Common myeloid progenitor, CD34-positive (primary cell): ENCODE data around the gene VAPB.

Source experiments
- CTCF ChIA-PET: fragments of 350-600 bp; sonication (Branson Sonifier 250); formaldehyde crosslinking; loops from one replicate; lab custom pipeline; 2021; ENCODE audit warnings: antibody characterized with exemption; lab: Charles Lee
- POLR2A ChIA-PET: fragments of 350-600 bp; sonication (Branson Sonifier 250); formaldehyde crosslinking; loops from one replicate; lab custom pipeline; 2021; ENCODE audit warnings: antibody characterized with exemption; lab: Charles Lee
- DNase-seq, 3 donors: peaks; one replicate each; pipeline versions ENCODE4 v3.0.0 to v3.0.0-alpha.2; 2013
- H3K27ac ChIP-seq, 2 experiments: 1 replicate in 1 of 2; 2 replicates in 1 of 2; pipeline ENCODE4 v1.7.0; 2013; ENCODE audit warnings: inconsistent platforms in 2 of 2, low read length in 2 of 2, mild to moderate bottlenecking in 2 of 2, low read depth in 1 of 2, moderate library complexity in 1 of 2; ENCODE audit not compliant: severe bottlenecking in 2 of 2, insufficient read depth in 1 of 2, poor library complexity in 1 of 2
- H3K27me3 ChIP-seq, 5 experiments: replicated peaks in 2 of 5; 1 replicate in 3 of 5; 2 replicates in 2 of 5; pipeline versions ENCODE4 v1.6.1 to v1.7.0; 2013; ENCODE audit warnings: low read length in 4 of 5, mild to moderate bottlenecking in 2 of 5, moderate library complexity in 2 of 5, inconsistent platforms in 1 of 5; ENCODE audit not compliant: insufficient read depth in 5 of 5, control insufficient read depth in 4 of 5
- H3K36me3 ChIP-seq, 4 experiments: 1 replicate in 2 of 4; 2 replicates in 2 of 4; pipeline versions ENCODE4 v1.6.1 to v1.7.0; 2013; ENCODE audit warnings: low read length in 3 of 4, control low read depth in 1 of 4, mild to moderate bottlenecking in 1 of 4; ENCODE audit not compliant: control insufficient read depth in 4 of 4, insufficient read depth in 4 of 4
- H3K4me1 ChIP-seq, 4 experiments: 1 replicate in 3 of 4; 2 replicates in 1 of 4; pipeline versions ENCODE4 v1.6.1 to v1.7.1; 2013; ENCODE audit warnings: low read length in 3 of 4, mild to moderate bottlenecking in 3 of 4, control low read depth in 1 of 4, inconsistent platforms in 1 of 4, moderate library complexity in 1 of 4; ENCODE audit not compliant: control insufficient read depth in 4 of 4, insufficient read depth in 4 of 4; ENCODE audit errors: control extremely low read depth in 1 of 4
- H3K4me3 ChIP-seq, 7 experiments: 1 replicate in 4 of 7; 2 replicates in 3 of 7; pipeline versions ENCODE4 v1.5.1 to v1.7.0; 2013; ENCODE audit warnings: mild to moderate bottlenecking in 7 of 7, low read length in 6 of 7, moderate library complexity in 6 of 7, inconsistent platforms in 2 of 7, low read depth in 2 of 7, control low read depth in 1 of 7; ENCODE audit not compliant: insufficient read depth in 4 of 7, control insufficient read depth in 1 of 7; ENCODE audit errors: extremely low read depth in 1 of 7
- H3K9me3 ChIP-seq, 5 experiments: 1 replicate in 4 of 5; 2 replicates in 1 of 5; pipeline versions ENCODE4 v1.6.1 to v1.7.1; 2013; ENCODE audit warnings: low read length in 4 of 5, mild to moderate bottlenecking in 2 of 5, inconsistent platforms in 1 of 5, low read depth in 1 of 5, moderate library complexity in 1 of 5; ENCODE audit not compliant: control insufficient read depth in 4 of 5, insufficient read depth in 2 of 5; ENCODE audit errors: control extremely low read depth in 1 of 5
- WGBS: methylation state at CpG from one replicate; pipeline ENCODE4 v1.1.5; 2013; ENCODE audit not compliant: insufficient coverage; 5-methylcytosine and 5-hydroxymethylcytosine counted together

The VAPB gene

DNA sequence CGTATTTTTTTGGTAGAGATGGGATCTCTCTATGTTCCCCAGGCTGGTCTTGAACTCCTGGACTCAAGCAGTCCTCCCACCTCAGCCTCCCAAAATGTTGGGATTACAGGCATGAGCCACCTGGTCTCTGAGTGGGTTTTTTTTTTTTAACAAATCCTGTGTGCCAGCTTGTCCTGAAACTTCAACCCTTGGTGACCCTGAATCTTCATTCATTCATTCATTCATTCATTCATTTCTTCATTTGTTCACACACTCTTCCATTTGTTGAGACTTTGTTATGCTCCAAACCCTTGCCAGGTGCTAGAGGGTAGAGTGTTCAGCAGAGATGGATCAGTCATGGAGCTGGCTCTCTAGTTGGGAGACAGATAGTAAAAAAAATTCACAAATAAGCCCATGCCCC lies 12.0 kb upstream of the VAPB start:
- peaks cover 0 to 5% (median 0%) of the 10 kb centered on the region in 5 experiments for H3K27me3 ChIP-seq
- no peak for DNase-seq
- no peaks in the 10 kb centered on the region for H3K36me3 ChIP-seq
- ChIA-PET CTCF (interaction anchor here (1.0 kb wide), 1 partner anchor 10 kb away, joined by 4 read pairs; no protein-coding TSS in a partner anchor), POLR2A (no interaction called here)
- peaks cover 0 to 4% (median 0%) of the 10 kb centered on the region in 4 experiments for H3K4me1 ChIP-seq
- H3K27ac ChIP-seq: no peak overlapping the region
- H3K9me3 ChIP-seq: peaks cover 0 to 11% (median 0%) of the 10 kb centered on the region in 5 experiments
- no peak overlapping the region for H3K4me3 ChIP-seq
- 100% methylated on average over 1 of the region's 1 CpG for WGBS

DNA sequence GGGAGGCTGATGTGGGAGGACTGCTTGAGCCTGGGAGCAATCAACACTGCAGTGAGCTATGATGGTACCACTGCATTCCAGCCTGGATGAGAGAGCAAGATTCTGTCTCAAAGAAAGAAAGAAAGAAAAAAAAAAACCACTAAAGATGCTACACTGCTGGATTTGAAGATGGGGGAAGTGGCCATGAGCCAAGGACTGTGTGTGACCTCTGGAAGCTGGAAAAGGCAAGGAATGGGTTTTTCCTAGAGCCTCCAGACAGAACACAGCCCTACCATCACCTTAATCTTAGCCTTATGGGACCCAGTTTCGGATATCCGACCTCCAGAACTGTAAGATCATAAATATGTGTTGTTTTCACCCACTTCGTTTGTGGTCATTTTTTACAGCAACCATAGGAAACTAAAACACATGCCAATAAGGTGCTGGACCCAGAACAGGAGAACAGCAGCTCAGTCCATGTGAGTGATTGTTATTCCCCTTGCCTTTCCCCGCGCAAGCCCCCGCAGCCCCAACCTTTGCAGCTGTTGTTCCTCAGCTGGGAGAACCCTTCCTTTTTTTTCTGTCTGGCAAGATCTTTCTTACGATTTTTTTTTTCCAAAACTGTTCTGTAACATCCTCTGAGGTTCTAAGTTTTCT lies 11.1 kb upstream of the VAPB start:
- Histone ChIP-seq H3K27ac (no peak overlapping the region), H3K27me3 (peaks cover 0 to 5% (median 0%) of the 10 kb centered on the region in 5 experiments), H3K36me3 (no peaks in the 10 kb centered on the region), H3K9me3 (peaks cover 0 to 13% (median 0%) of the 10 kb centered on the region in 5 experiments), H3K4me3 (no peak overlapping the region), H3K4me1 (peaks cover 0 to 4% (median 0%) of the 10 kb centered on the region in 4 experiments)
- 65% methylated on average over 6 of the region's 7 CpGs for WGBS
- ChIA-PET POLR2A (no interaction called here), CTCF (interaction anchor here (0.7 kb wide), 1 partner anchor 29 kb away, joined by 3 read pairs; no protein-coding TSS in a partner anchor)
- no peak for DNase-seq

DNA sequence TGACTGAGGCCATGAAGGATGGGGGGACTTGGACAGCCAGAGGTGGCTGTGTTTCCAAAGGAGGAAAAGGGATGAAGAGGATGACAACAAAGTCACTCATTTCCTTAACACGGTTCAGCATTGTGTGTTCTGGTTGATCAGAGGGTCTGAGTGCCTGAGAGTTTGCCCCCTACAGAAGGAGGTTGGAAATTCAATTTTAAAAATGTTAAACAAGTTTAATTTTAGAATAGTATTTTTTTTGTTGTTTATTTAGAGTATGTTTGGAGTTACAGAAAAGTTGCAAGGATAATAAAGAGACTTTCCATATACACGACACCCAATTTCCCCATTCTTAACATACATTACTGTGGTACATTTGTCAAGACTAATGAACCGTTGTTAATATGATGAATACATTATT lies 10.3 kb upstream of the VAPB start:
- POLR2A ChIA-PET: no interaction called here
- 20% methylated on average over 1 of the region's 3 CpGs for whole genome bisulfite sequencing
- Histone ChIP-seq H3K4me1 (peaks cover 0 to 4% (median 0%) of the 10 kb centered on the region in 4 experiments), H3K4me3 (no peak overlapping the region), H3K36me3 (no peaks in the 10 kb centered on the region), H3K27ac (no peak overlapping the region), H3K9me3 (peaks cover 0 to 13% (median 0%) of the 10 kb centered on the region in 5 experiments), H3K27me3 (peaks cover 0 to 5% (median 0%) of the 10 kb centered on the region in 5 experiments)
- CTCF ChIA-PET: no interaction called here
- DNase-seq: no peak

DNA sequence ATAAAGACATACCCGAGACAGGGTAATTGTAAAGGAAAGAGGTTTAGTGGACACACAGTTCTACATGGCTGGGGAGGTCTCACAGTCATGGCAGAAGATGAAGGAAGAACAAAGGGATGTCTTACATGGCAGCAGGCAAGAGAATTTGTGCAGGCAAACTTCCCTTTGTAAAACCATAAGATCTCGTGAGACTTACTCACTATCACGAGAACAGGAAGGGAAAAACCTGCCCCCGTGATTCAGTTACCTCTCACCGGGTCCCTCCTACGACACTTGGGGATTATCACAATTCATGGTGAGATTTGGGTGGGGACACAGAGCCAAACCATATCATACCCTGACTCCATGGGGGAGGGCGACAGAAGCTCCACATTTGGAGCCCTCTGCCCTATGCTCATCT lies 7.4 kb upstream of the VAPB start:
- no peaks in the 10 kb centered on the region for H3K36me3 ChIP-seq
- WGBS: 100% methylated on average over 5 of the region's 7 CpGs
- ChIA-PET POLR2A (no interaction called here), CTCF (interaction anchor here (1.3 kb wide), 1 partner anchor 150 kb away, joined by 3 read pairs; no protein-coding TSS in a partner anchor)
- H3K4me3 ChIP-seq: no peak overlapping the region
- no peak for DNase-seq
- peaks cover 0 to 13% (median 0%) of the 10 kb centered on the region in 5 experiments for H3K9me3 ChIP-seq
- peaks cover 0 to 5% (median 0%) of the 10 kb centered on the region in 5 experiments for H3K27me3 ChIP-seq
- no peak overlapping the region for H3K27ac ChIP-seq
- peaks cover 0 to 2% (median 0%) of the 10 kb centered on the region in 4 experiments for H3K4me1 ChIP-seq

DNA sequence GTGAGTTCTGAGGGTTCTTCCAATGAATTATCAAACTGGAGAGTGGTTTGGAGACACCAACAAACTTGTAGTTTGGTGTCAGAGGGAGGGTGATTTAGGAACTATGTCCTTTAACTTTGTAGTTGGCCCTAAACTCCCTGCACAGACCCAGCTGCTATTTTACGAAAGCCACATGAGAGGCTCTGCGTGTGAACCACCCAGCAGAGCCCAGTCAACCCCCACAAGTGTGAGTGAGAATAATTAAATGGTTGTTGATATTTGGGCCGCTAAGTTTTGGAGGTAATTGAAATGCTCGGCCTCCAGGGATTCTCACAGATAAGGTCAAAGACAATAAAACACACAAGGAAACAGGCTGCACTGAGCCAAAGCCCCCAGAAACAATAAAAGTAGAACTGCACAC lies 6.9 kb upstream of the VAPB start:
- H3K36me3 ChIP-seq: no peaks in the 10 kb centered on the region
- peaks cover 0 to 13% (median 0%) of the 10 kb centered on the region in 5 experiments for H3K9me3 ChIP-seq
- H3K4me1 ChIP-seq: peaks cover 0 to 2% (median 0%) of the 10 kb centered on the region in 4 experiments
- peaks cover 0 to 5% (median 0%) of the 10 kb centered on the region in 5 experiments for H3K27me3 ChIP-seq
- H3K27ac ChIP-seq: no peak overlapping the region
- DNase-seq: no peak
- ChIA-PET CTCF (interaction anchor here (1.3 kb wide), 1 partner anchor 151 kb away, joined by 3 read pairs; no protein-coding TSS in a partner anchor), POLR2A (no interaction called here)
- H3K4me3 ChIP-seq: no peak overlapping the region
- WGBS: 93% methylated on average over 4 of the region's 4 CpGs

DNA sequence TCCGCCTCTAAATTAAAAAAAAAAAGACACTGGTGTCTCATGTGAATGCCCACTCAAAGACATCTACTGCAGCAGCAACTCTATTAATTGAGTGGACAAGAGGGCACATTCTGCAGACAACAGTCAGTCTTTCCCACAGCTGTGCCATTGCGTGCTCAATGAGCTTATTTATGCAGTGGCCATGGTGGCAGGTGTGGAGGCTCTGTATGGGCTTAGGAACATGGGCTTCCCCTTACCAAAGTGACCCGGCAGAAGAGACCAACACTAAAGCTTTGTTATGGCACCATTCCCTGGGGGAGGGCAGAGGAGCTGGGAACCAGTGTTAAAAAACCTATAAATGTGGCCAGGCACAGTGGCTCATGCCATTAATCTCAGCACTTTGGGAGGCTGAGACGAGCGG lies 4.2 kb upstream of the VAPB start:
- peaks cover 0 to 13% (median 0%) of the 10 kb centered on the region in 5 experiments for H3K9me3 ChIP-seq
- CTCF ChIA-PET: interaction anchor here (1.0 kb wide), 1 partner anchor 24 kb away, joined by 4 read pairs; no protein-coding TSS in a partner anchor
- H3K36me3 ChIP-seq: no peaks in the 10 kb centered on the region
- no peak overlapping the region for H3K4me3 ChIP-seq
- WGBS: 100% methylated on average over 4 of the region's 5 CpGs
- H3K27me3 ChIP-seq: peaks cover 0 to 5% (median 0%) of the 10 kb centered on the region in 5 experiments
- POLR2A ChIA-PET: no interaction called here
- H3K27ac ChIP-seq: no peak overlapping the region
- no peak for DNase-seq
- H3K4me1 ChIP-seq: peaks cover 3 to 6% (median 5%) of the 10 kb centered on the region in 4 experiments
